ENCODE data around the gene CREG1. TPM values are rescaled to one million over a fixed set of nuclear protein-coding genes. Genes with fewer than 3 reads are reported as not detected.

CREG1 gene
- polyA plus RNA-seq, 1 donor from 2014 or later = 62.9 TPM

GRCh38 chr1:167601442-167602383 is 48.2 kb upstream of the CREG1 start:
- Histone ChIP-seq H3K27me3 (ENCODE audit: insufficient read depth, low read depth, low read length) (no peaks in the 10 kb centered on the region), H3K9ac (ENCODE audit: low read length) (no peak overlapping the region), H3F3A (ENCODE audit: insufficient read depth, low read length, poor library complexity, severe bottlenecking) (no peaks in the 10 kb centered on the region), H2AFZ (ENCODE audit: low read depth, low read length) (no peak overlapping the region), H3K9me3 (ENCODE audit: low read length) (peaks cover 2% of the 10 kb centered on the region), H3K27ac (ENCODE audit: low read length) (no peak overlapping the region), H4K20me1 (ENCODE audit: insufficient read depth) (no peaks in the 10 kb centered on the region), H3K4me3 (ENCODE audit: low read length) (no peak overlapping the region), H3K9me2 (ENCODE audit: insufficient read depth, low read length) (no peaks in the 10 kb centered on the region), H3K4me2 (ENCODE audit: low read length) (no peak overlapping the region), H3K79me2 (replicated peaks; ENCODE audit: insufficient read depth, low read length) (no peaks in the 10 kb centered on the region), H3K36me3 (ENCODE audit: insufficient read depth, low read length) (no peaks in the 10 kb centered on the region)
- TF ChIP-seq MXI1 (conservative IDR thresholded peaks at IDR 0.05; ENCODE audit: poor library complexity, severe bottlenecking) (no peak), RAD21 (conservative IDR thresholded peaks at IDR 0.05) (no peak)

- H4K20me1 ChIP-seq (ENCODE audit: insufficient read depth) = no peaks in the 10 kb centered on the region
- no peaks in the 10 kb centered on the region for H3F3A ChIP-seq (ENCODE audit: insufficient read depth, low read length, poor library complexity, severe bottlenecking)
- no peaks in the 10 kb centered on the region for H3K9me3 ChIP-seq (ENCODE audit: low read length)
- no peaks in the 10 kb centered on the region for H3K79me2 ChIP-seq (replicated peaks; ENCODE audit: insufficient read depth, low read length)
- H3K27me3 ChIP-seq (ENCODE audit: insufficient read depth, low read depth, low read length) = no peaks in the 10 kb centered on the region
- no peak overlapping the region for H3K4me2 ChIP-seq (ENCODE audit: low read length)
- H3K36me3 ChIP-seq (ENCODE audit: insufficient read depth, low read length) = no peaks in the 10 kb centered on the region
- H3K27ac ChIP-seq (ENCODE audit: low read length) = no peak overlapping the region
- TF ChIP-seq EZH2 (IDR thresholded peaks at IDR 0.05; ENCODE audit: borderline replicate concordance, insufficient read depth, low read length, poor library complexity, severe bottlenecking) (no peak), SMC3 (conservative IDR thresholded peaks at IDR 0.05; ENCODE audit: poor library complexity) (peak; percentile 63), RAD21 (conservative IDR thresholded peaks at IDR 0.05) (peak; percentile 61), CTCF (IDR thresholded peaks at IDR 0.05; ENCODE audit: poor library complexity, severe bottlenecking) (peak; percentile 58), POLR2AphosphoS5 (IDR thresholded peaks at IDR 0.05) (no peak), TAF1 (IDR thresholded peaks at IDR 0.05; ENCODE audit: low read depth) (no peak)
- H3K9ac ChIP-seq (ENCODE audit: low read length) = no peak overlapping the region
- no peak overlapping the region for H2AFZ ChIP-seq (ENCODE audit: low read depth, low read length)
- H3K4me3 ChIP-seq (ENCODE audit: low read length) = no peak overlapping the region
- no peaks in the 10 kb centered on the region for H3K9me2 ChIP-seq (ENCODE audit: insufficient read depth, low read length)
These were observed 46.5 kb upstream of the CREG1 start for GRCh38 chr1:167599957-167600581.

GRCh38 chr1:167594822-167595221 is 41.3 kb upstream of the CREG1 start:
- Histone ChIP-seq H3K4me2 (ENCODE audit: low read length) (no peak overlapping the region), H3K4me3 (ENCODE audit: low read length) (no peak overlapping the region), H3K9me3 (ENCODE audit: low read length) (no peaks in the 10 kb centered on the region), H3K36me3 (ENCODE audit: insufficient read depth, low read length) (no peaks in the 10 kb centered on the region), H3K79me2 (replicated peaks; ENCODE audit: insufficient read depth, low read length) (no peaks in the 10 kb centered on the region), H2AFZ (ENCODE audit: low read depth, low read length) (no peak overlapping the region), H3K27ac (ENCODE audit: low read length) (no peak overlapping the region), H3K27me3 (ENCODE audit: insufficient read depth, low read depth, low read length) (no peaks in the 10 kb centered on the region), H4K20me1 (ENCODE audit: insufficient read depth) (no peaks in the 10 kb centered on the region), H3K9me2 (ENCODE audit: insufficient read depth, low read length) (no peaks in the 10 kb centered on the region), H3K9ac (ENCODE audit: low read length) (no peak overlapping the region), H3F3A (ENCODE audit: insufficient read depth, low read length, poor library complexity, severe bottlenecking) (no peaks in the 10 kb centered on the region)
- no peak for TF ChIP-seq CTCF (IDR thresholded peaks at IDR 0.05; ENCODE audit: poor library complexity, severe bottlenecking)
